GM12875 (cell line): ENCODE data around the gene ADSS2.

Experiments
- H3K4me3 ChIP-seq: one replicate; pipeline ENCODE4 v1.5.1; 2011; ENCODE audit warnings: low read depth, low read length, control low read depth
- CTCF ChIP-seq: IDR thresholded peaks from 2 replicates; pipeline ENCODE4 v1.5.1; 2011; ENCODE audit warnings: low read depth, mild to moderate bottlenecking, control low read depth, inconsistent platforms, low read length, moderate library complexity, borderline replicate concordance; ENCODE audit not compliant: insufficient read depth

ADSS2 gene

GRCh38 chr1:244397131-244397530 is 54.6 kb downstream of the ADSS2 start:
- TF ChIP-seq CTCF, result no peak
- no peak overlapping the region for H3K4me3 ChIP-seq

- H3K4me3 ChIP-seq, result no peak overlapping the region
- TF ChIP-seq CTCF, result no peak
Measured at GRCh38 chr1:244395965-244396364, 55.7 kb downstream of the ADSS2 start.

- no peak overlapping the region for H3K4me3 ChIP-seq
- no peak for TF ChIP-seq CTCF
Measured at GRCh38 chr1:244394826-244395765, 56.6 kb downstream of the ADSS2 start.

GRCh38 chr1:244394346-244394745 is 57.4 kb downstream of the ADSS2 start:
- no peak overlapping the region for H3K4me3 ChIP-seq
- no peak for TF ChIP-seq CTCF

GRCh38 chr1:244393604-244394176 is 58.0 kb downstream of the ADSS2 start:
- TF ChIP-seq CTCF, result no peak
- H3K4me3 ChIP-seq, result no peak overlapping the region

GRCh38 chr1:244391761-244392160 is 59.9 kb downstream of the ADSS2 start:
- TF ChIP-seq CTCF, result no peak
- no peak overlapping the region for H3K4me3 ChIP-seq

- no peak overlapping the region for H3K4me3 ChIP-seq
- TF ChIP-seq CTCF, result no peak
Measured at GRCh38 chr1:244388961-244389360, 62.7 kb downstream of the ADSS2 start.
